ENCODE results near the gene ACSM4. TPM values are rescaled to one million over a fixed set of nuclear protein-coding genes. Genes with fewer than 3 reads are reported as not detected.
A peak's percentile ranks its signal among the peaks of the same experiment; 100 is the strongest.

ACSM4 gene
- total and polyA plus RNA-seq, 2 experiments from 2014 or later: not detected

DNA sequence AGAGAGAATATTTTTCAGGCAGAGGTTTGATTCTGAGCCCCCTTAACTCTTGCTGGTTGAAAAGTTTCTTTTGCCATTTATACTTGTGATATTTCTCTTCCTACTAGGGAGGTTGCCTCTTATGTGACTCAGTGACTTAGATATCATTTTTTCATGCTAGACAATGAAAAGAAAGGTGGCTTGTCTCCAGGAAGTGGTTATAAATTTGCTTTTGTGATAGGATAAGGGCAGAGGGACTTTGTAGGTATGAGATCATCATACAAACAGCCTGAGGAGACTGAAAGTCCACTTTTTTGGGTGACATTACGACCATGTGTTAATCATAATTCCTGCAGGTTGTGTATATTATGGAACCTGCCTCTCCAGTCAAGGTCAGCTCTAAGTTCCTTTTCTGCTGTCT is 35.8 kb downstream of the ACSM4 start:
- H3K4me3 ChIP-seq: no peak overlapping the region

DNA sequence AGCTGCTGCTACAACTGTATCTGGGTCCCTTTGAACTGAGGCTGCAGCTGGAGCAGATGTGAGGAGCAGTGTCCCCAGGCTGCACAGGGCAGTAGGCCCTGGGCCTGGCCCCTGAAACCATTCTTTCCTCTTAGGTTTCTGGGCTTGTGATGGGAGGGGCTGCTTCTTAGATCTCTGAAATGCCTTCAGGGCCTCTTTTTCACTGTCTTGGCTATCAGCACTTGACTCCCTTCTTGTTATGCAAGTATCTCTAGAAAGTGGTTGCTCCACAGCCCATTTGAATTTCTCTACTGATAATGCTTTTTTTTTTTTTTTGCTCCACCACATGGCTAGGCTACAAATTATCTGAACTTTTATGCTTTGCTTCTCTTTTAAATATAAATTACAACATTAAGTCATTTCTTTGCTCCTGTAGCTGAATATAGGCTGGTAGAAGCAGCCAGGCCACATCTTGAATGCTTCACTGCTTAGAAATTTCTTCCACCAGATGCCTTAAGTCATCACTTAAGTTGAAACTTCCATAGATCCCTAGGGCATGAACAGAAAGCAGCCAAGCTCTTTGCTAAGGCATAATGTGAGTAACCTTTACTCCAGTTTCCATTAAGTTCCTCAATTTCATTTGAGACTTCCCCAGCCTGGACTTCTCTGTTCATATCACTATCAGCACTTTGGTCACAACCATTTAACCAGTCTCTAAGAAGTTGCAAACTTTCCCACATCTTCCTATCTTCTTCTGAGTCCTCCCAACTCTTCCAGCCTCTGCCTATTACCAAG is 41.1 kb downstream of the ACSM4 start:
- no peaks in the 10 kb centered on the region for H3K9me3 ChIP-seq (ENCODE audit: low read depth)
- H3K27me3 ChIP-seq: no peaks in the 10 kb centered on the region
- H2AFZ ChIP-seq: no peak overlapping the region
- no peak overlapping the region for H3K4me3 ChIP-seq
- H3K27ac ChIP-seq: no peak overlapping the region
- H3K4me2 ChIP-seq: no peak overlapping the region
- TF ChIP-seq EZH2phosphoT487 (IDR thresholded peaks at IDR 0.05; ENCODE audit: low read depth, severe bottlenecking, unreplicated experiment) (no peak), EZH2 (IDR thresholded peaks at IDR 0.05; ENCODE audit: borderline replicate concordance) (no peak)
- TF ChIP-seq, protein P1, sequence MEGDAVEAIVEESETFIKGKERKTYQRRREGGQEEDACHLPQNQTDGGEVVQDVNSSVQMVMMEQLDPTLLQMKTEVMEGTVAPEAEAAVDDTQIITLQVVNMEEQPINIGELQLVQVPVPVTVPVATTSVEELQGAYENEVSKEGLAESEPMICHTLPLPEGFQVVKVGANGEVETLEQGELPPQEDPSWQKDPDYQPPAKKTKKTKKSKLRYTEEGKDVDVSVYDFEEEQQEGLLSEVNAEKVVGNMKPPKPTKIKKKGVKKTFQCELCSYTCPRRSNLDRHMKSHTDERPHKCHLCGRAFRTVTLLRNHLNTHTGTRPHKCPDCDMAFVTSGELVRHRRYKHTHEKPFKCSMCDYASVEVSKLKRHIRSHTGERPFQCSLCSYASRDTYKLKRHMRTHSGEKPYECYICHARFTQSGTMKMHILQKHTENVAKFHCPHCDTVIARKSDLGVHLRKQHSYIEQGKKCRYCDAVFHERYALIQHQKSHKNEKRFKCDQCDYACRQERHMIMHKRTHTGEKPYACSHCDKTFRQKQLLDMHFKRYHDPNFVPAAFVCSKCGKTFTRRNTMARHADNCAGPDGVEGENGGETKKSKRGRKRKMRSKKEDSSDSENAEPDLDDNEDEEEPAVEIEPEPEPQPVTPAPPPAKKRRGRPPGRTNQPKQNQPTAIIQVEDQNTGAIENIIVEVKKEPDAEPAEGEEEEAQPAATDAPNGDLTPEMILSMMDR (IDR thresholded peaks at IDR 0.05; ENCODE audit: poor library complexity): no peak
- H3K9me2 ChIP-seq (replicated peaks; ENCODE audit: insufficient read depth): no peaks in the 10 kb centered on the region
- DNase-seq (ENCODE audit: low spot score): no peak
- no peaks in the 10 kb centered on the region for H4K20me1 ChIP-seq (ENCODE audit: insufficient read depth, poor library complexity, severe bottlenecking)
- no peaks in the 10 kb centered on the region for H3K36me3 ChIP-seq (replicated peaks; ENCODE audit: insufficient read depth, low read depth)
- no peaks in the 10 kb centered on the region for H3K4me1 ChIP-seq (ENCODE audit: insufficient read depth)
- H3K79me2 ChIP-seq: no peaks in the 10 kb centered on the region

More for the DNA sequence above, 35.8 kb downstream of the ACSM4 start:
- no peaks in the 10 kb centered on the region for H3K27me3 ChIP-seq
- H3K79me2 ChIP-seq: no peaks in the 10 kb centered on the region
- H2AFZ ChIP-seq: no peak overlapping the region
- no peak for DNase-seq (ENCODE audit: low spot score)
- WGBS (ENCODE audit: low lambda C conversion rate, missing lambda C conversion rate): 79% methylated on average over 1 of the region's 1 CpG
- no peaks in the 10 kb centered on the region for H4K20me1 ChIP-seq (ENCODE audit: insufficient read depth, poor library complexity, severe bottlenecking)
- H3K4me2 ChIP-seq: no peak overlapping the region
- H3K36me3 ChIP-seq (replicated peaks; ENCODE audit: insufficient read depth, low read depth): no peaks in the 10 kb centered on the region
- no peaks in the 10 kb centered on the region for H3K4me1 ChIP-seq (ENCODE audit: insufficient read depth)
- no peaks in the 10 kb centered on the region for H3K9me3 ChIP-seq (ENCODE audit: low read depth)
- peak overlapping the region; percentile 34 for H3K27ac ChIP-seq
- TF ChIP-seq, protein P1 (IDR thresholded peaks at IDR 0.05; ENCODE audit: poor library complexity): no peak
- no peak for TF ChIP-seq EZH2phosphoT487 (IDR thresholded peaks at IDR 0.05; ENCODE audit: low read depth, severe bottlenecking, unreplicated experiment)
- TF ChIP-seq EZH2 (IDR thresholded peaks at IDR 0.05; ENCODE audit: borderline replicate concordance): no peak
- no peaks in the 10 kb centered on the region for H3K9me2 ChIP-seq (replicated peaks; ENCODE audit: insufficient read depth)

DNA sequence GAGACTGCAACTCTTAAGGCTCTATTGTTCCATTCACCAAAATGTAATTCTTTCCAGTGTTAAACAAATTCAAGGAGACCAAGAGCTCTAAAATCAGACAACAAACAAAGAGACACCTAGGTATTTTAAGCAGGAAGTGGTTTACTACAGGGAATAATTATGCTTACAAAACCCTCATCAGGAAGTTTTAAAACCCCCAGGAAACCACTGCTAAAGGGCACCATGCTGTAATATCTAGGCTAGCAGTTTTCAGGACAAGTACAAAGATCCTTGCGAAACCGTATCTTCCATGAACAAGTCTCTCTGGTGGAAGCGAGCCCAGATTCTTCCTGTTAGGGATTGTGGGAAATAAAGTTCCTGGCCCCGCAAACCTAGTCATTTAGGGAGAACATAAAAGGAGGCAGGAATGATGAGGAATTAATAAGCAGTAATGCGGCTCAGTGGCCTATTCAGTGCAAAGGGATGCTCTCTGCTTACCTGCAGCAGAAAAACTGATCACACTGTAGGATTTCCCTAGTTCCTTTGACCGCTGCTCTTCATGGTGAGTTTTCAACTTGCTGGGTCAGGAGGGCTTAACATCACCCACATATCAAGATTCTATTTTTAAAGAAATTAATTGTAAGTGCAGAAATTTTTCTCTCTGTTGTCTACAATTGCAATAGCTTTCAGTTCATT is 42.8 kb downstream of the ACSM4 start:
- H3K4me2 ChIP-seq: no peak overlapping the region
- WGBS (ENCODE audit: low lambda C conversion rate, missing lambda C conversion rate): 93% methylated on average over 6 of the region's 6 CpGs
- no peak for DNase-seq (ENCODE audit: low spot score)
- no peak for TF ChIP-seq EZH2 (IDR thresholded peaks at IDR 0.05; ENCODE audit: borderline replicate concordance)
- TF ChIP-seq, protein P1 (IDR thresholded peaks at IDR 0.05; ENCODE audit: poor library complexity): no peak
- no peak for TF ChIP-seq EZH2phosphoT487 (IDR thresholded peaks at IDR 0.05; ENCODE audit: low read depth, severe bottlenecking, unreplicated experiment)
- H2AFZ ChIP-seq: no peak overlapping the region
- no peak overlapping the region for H3K27ac ChIP-seq
- H3K79me2 ChIP-seq: no peaks in the 10 kb centered on the region
- H3K4me1 ChIP-seq (ENCODE audit: insufficient read depth): no peaks in the 10 kb centered on the region
- H4K20me1 ChIP-seq (ENCODE audit: insufficient read depth, poor library complexity, severe bottlenecking): no peaks in the 10 kb centered on the region
- no peak overlapping the region for H3K4me3 ChIP-seq
- H3K9me3 ChIP-seq (ENCODE audit: low read depth): no peaks in the 10 kb centered on the region
- no peaks in the 10 kb centered on the region for H3K36me3 ChIP-seq (replicated peaks; ENCODE audit: insufficient read depth, low read depth)
- H3K27me3 ChIP-seq: no peaks in the 10 kb centered on the region
- no peaks in the 10 kb centered on the region for H3K9me2 ChIP-seq (replicated peaks; ENCODE audit: insufficient read depth)

All from hepatocyte (in vitro differentiated cells).